ENCODE results near the gene PRKCSH.

DNA sequence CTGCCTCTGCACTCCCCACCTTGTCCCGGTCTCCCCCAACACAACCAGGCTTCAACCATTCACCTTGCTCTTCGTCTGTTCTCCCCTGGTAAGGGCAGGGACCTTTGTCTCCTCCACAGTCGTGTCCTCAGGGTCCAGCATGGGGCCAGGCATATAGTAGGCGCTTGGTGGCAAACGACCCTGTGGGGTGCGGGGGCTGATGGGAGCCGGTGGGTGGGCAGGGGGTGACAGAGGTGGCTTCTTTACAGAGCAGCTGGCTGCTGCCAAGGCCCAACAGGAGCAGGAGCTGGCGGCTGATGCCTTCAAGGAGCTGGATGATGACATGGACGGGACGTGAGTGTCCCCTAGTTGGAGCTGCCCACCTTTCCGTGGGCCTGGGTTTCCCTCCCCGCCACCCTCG, 9.7 kb downstream of the PRKCSH start:
- TF ChIP-seq, protein P1, sequence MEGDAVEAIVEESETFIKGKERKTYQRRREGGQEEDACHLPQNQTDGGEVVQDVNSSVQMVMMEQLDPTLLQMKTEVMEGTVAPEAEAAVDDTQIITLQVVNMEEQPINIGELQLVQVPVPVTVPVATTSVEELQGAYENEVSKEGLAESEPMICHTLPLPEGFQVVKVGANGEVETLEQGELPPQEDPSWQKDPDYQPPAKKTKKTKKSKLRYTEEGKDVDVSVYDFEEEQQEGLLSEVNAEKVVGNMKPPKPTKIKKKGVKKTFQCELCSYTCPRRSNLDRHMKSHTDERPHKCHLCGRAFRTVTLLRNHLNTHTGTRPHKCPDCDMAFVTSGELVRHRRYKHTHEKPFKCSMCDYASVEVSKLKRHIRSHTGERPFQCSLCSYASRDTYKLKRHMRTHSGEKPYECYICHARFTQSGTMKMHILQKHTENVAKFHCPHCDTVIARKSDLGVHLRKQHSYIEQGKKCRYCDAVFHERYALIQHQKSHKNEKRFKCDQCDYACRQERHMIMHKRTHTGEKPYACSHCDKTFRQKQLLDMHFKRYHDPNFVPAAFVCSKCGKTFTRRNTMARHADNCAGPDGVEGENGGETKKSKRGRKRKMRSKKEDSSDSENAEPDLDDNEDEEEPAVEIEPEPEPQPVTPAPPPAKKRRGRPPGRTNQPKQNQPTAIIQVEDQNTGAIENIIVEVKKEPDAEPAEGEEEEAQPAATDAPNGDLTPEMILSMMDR (conservative IDR thresholded peaks at IDR 0.05): no peak
- no peak for TF ChIP-seq EZH2 (IDR thresholded peaks at IDR 0.05; ENCODE audit: low read depth)

Data from PC-9 (cell line).